Lower leg skin (tissue), 3 donors: ENCODE measurements around the gene MICALL2.

ENCODE experiments used
- CTCF ChIP-seq, 3 donors: fragments of 450-650 bp; IDR thresholded peaks; one replicate each; pipeline ENCODE4 v1.5.1; 2016; ENCODE audit warnings: antibody characterized with exemption in 3 of 3, mild to moderate bottlenecking in 3 of 3, moderate library complexity in 2 of 3
- POLR2A ChIP-seq, 2 donors: fragments of 450-650 bp; IDR thresholded peaks; one replicate each; pipeline ENCODE4 v1.6.1; 2016 to 2017; ENCODE audit warnings: antibody characterized with exemption in 2 of 2, mild to moderate bottlenecking in 1 of 2, moderate library complexity in 1 of 2

DNA sequence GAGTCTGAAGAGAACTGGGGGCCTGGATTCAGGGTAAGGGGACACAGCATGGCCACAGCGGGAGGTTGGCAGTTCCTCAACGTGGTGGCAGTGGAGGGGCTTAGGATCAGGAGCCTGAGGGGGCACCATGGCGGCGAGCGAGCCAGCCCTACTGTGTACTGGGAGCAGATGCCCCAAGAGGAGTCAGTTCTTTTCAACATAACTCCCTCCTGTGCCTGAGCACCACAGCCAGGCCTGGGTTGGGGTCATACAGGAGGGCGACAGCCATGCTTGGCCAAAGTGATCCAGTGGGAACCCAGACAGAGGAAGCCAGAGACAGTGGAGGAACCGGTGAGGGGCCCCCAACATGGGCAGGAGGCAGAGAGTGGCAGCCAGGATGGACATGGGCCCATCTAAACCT, 65.8 kb downstream of the MICALL2 start:
- TF ChIP-seq CTCF (IDR thresholded peaks at IDR 0.05), result no peak
- TF ChIP-seq POLR2A (IDR thresholded peaks at IDR 0.05), result no peak
